Fibroblast of skin of back (primary cell): ENCODE results near the gene RPS15.
A peak's percentile ranks its signal among the peaks of the same experiment; 100 is the strongest.

Source experiments
- DNase-seq: peaks from one replicate; pipeline ENCODE4 v3.0.0-alpha.2; 2013

RPS15 gene

GRCh38 chr19:1435378-1435989 lies 2.7 kb upstream of the RPS15 start:
- no peak for DNase-seq

- no peak for DNase-seq
Observed at GRCh38 chr19:1437609-1438008, 587 bp upstream of the RPS15 start.

GRCh38 chr19:1438933-1439354 lies 748 bp downstream of the RPS15 start:
- DNase-seq: no peak

GRCh38 chr19:1439525-1440417 lies 1.6 kb downstream of the RPS15 start:
- DNase-seq: peak; percentile 38

- no peak for DNase-seq
Observed at GRCh38 chr19:1440418-1440801, 2.2 kb downstream of the RPS15 start.

GRCh38 chr19:1441022-1441426 lies 2.8 kb downstream of the RPS15 start:
- no peak for DNase-seq

- no peak for DNase-seq
Observed at GRCh38 chr19:1441677-1442438, 3.7 kb downstream of the RPS15 start.

GRCh38 chr19:1445185-1445931 lies 7.2 kb downstream of the RPS15 start:
- peak; percentile 57 for DNase-seq

- DNase-seq: no peak
Observed at GRCh38 chr19:1445932-1446712, 7.9 kb downstream of the RPS15 start.

GRCh38 chr19:1446713-1447481 lies 8.7 kb downstream of the RPS15 start:
- no peak for DNase-seq

- DNase-seq: no peak
Observed at GRCh38 chr19:1447504-1447903, 9.3 kb downstream of the RPS15 start.

- no peak for DNase-seq
Observed at GRCh38 chr19:1447944-1448343, 9.7 kb downstream of the RPS15 start.

GRCh38 chr19:1449467-1450442 lies 11.6 kb downstream of the RPS15 start, which contains the start of gene APC2:
Gene APC2 (plus strand): TSS chr19:1450121. CDS start chr19:1453002, 2,881 bp downstream.
- peak; percentile 64 for DNase-seq

- no peak for DNase-seq
Observed at GRCh38 chr19:1450735-1451731, 12.8 kb downstream of the RPS15 start.

- DNase-seq: no peak
Observed at GRCh38 chr19:1451916-1452801, 14.0 kb downstream of the RPS15 start.

- no peak for DNase-seq
Observed at GRCh38 chr19:1452802-1453524, 14.8 kb downstream of the RPS15 start.
